ENCODE results near the gene GLI3.

The GLI3 gene

DNA sequence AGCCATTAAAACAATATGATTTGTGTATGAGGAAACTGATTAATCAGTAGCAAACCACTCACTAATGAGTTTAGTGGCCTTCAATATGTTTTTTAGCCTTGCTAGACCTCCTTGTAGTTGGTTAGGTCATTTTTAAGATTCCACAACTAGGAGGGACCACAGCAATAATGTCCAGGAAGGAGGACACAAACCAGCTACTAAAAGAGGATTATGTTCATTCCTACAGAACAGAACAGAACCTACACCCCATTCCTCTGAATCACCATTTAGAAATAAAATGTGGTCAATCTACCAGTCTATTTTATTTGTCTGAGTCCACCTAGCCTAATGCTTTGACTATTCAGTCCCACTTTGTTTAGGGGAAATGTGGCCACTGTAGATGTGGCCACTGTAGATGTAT lies 226.3 kb downstream of the GLI3 start:
- no peaks in the 10 kb centered on the region for H3K36me3 ChIP-seq (ENCODE audit: control insufficient read depth, insufficient read depth, low read length)
- no peak overlapping the region for H3K4me3 ChIP-seq (ENCODE audit: insufficient read depth, low read depth, low read length, poor library complexity, severe bottlenecking)
- DNase-seq = no peak
- no peaks in the 10 kb centered on the region for H3K27me3 ChIP-seq (replicated peaks; ENCODE audit: control insufficient read depth, insufficient read depth, low read length, poor library complexity, severe bottlenecking)
- no peak overlapping the region for H3K27ac ChIP-seq (ENCODE audit: insufficient read depth, low read length, poor library complexity, severe bottlenecking)
- H3K9me3 ChIP-seq (ENCODE audit: control insufficient read depth, low read length) = no peaks in the 10 kb centered on the region
- no peaks in the 10 kb centered on the region for H3K4me1 ChIP-seq (ENCODE audit: control insufficient read depth, insufficient read depth, low read length, poor library complexity, severe bottlenecking)

DNA sequence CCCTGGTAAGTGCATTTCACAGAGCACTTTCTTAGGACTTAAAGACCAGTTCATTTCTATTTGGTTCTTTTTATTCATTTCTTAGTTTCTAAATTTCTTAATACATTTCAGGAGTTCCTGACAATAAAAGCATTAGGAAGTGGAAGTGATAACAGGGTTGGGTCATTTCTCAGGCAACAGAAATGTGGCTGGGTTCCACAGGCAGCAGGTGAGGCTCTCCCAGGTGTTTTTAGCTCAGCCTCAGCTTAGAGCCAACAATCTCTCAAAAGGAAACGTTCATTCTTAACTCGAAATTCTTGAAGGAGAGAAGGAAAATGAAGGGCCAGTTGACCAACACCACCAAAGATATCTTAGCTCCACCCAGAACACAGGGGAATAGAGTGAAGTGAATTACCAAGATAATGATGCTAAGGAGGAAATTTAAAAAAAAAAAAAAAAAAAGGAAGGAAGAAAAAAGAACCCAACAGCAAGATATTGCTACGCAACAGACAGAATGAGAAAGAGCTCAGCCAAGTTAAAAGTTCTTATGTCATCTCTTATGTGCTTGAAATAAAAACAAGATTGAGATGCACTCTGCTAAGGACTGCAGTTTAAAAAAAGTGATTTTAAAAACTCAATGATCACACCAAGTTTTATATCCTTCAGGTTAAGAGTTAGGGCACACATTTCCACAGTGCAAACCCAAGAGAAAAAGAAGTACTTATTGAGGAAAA lies 230.1 kb downstream of the GLI3 start:
- H3K4me1 ChIP-seq (ENCODE audit: control insufficient read depth, insufficient read depth, low read length, poor library complexity, severe bottlenecking) = no peaks in the 10 kb centered on the region
- DNase-seq = no peak
- no peak overlapping the region for H3K4me3 ChIP-seq (ENCODE audit: insufficient read depth, low read depth, low read length, poor library complexity, severe bottlenecking)
- H3K9me3 ChIP-seq (ENCODE audit: control insufficient read depth, low read length) = no peaks in the 10 kb centered on the region
- no peak overlapping the region for H3K27ac ChIP-seq (ENCODE audit: insufficient read depth, low read length, poor library complexity, severe bottlenecking)
- H3K27me3 ChIP-seq (replicated peaks; ENCODE audit: control insufficient read depth, insufficient read depth, low read length, poor library complexity, severe bottlenecking) = no peaks in the 10 kb centered on the region
- no peaks in the 10 kb centered on the region for H3K36me3 ChIP-seq (ENCODE audit: control insufficient read depth, insufficient read depth, low read length)

DNA sequence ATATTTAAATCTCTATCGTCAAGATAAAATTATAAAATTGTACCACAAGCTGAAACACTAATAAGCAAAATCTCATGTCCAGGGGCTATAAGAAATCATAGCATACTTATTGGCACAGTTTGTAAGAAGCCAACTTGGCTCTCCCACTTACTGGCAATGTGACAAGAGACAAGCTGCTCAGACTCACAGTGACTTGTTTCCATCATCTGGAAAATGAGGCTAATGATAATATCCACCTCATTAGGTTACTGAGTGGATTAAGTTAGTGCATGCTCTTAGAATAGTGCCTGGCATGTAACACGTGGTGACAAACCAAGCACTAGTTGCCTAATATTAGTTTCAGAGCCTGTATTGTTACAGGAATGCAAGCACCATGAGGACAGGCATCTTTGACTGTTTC lies 234.4 kb downstream of the GLI3 start:
- no peak overlapping the region for H3K4me3 ChIP-seq (ENCODE audit: insufficient read depth, low read depth, low read length, poor library complexity, severe bottlenecking)
- H3K27me3 ChIP-seq (replicated peaks; ENCODE audit: control insufficient read depth, insufficient read depth, low read length, poor library complexity, severe bottlenecking) = no peaks in the 10 kb centered on the region
- DNase-seq = no peak
- no peaks in the 10 kb centered on the region for H3K9me3 ChIP-seq (ENCODE audit: control insufficient read depth, low read length)
- H3K36me3 ChIP-seq (ENCODE audit: control insufficient read depth, insufficient read depth, low read length) = no peaks in the 10 kb centered on the region
- no peak overlapping the region for H3K27ac ChIP-seq (ENCODE audit: insufficient read depth, low read length, poor library complexity, severe bottlenecking)
- H3K4me1 ChIP-seq (ENCODE audit: control insufficient read depth, insufficient read depth, low read length, poor library complexity, severe bottlenecking) = no peaks in the 10 kb centered on the region

DNA sequence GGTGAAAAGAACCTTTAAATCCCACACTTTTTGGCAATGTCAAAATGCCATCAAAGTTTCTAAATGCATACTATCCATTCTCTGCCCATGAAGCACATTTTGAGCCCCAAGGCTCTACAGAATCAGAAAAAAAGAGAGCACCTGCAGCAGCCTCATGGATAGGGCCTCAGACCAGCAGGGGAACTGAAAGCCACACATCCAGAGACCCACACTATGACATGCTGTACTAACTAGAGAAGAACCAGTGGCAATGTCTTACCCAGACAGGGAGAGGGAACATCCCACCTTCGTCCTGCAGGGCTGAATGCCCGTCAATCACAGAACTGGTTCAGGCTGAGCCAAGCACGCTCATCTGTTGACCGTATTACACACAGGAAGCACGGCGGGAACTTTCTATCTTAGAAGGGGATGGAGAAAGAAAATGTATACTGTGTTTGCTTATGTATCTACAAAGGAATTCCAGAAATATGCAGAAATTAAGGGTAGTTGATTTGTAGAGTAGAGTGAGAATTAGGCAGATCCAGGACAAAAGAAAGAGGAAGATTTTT lies 237.2 kb downstream of the GLI3 start:
- H3K4me3 ChIP-seq (ENCODE audit: insufficient read depth, low read depth, low read length, poor library complexity, severe bottlenecking) = no peak overlapping the region
- no peaks in the 10 kb centered on the region for H3K36me3 ChIP-seq (ENCODE audit: control insufficient read depth, insufficient read depth, low read length)
- H3K27me3 ChIP-seq (replicated peaks; ENCODE audit: control insufficient read depth, insufficient read depth, low read length, poor library complexity, severe bottlenecking) = no peaks in the 10 kb centered on the region
- H3K9me3 ChIP-seq (ENCODE audit: control insufficient read depth, low read length) = no peaks in the 10 kb centered on the region
- no peak for DNase-seq
- H3K27ac ChIP-seq (ENCODE audit: insufficient read depth, low read length, poor library complexity, severe bottlenecking) = no peak overlapping the region
- no peaks in the 10 kb centered on the region for H3K4me1 ChIP-seq (ENCODE audit: control insufficient read depth, insufficient read depth, low read length, poor library complexity, severe bottlenecking)

DNA sequence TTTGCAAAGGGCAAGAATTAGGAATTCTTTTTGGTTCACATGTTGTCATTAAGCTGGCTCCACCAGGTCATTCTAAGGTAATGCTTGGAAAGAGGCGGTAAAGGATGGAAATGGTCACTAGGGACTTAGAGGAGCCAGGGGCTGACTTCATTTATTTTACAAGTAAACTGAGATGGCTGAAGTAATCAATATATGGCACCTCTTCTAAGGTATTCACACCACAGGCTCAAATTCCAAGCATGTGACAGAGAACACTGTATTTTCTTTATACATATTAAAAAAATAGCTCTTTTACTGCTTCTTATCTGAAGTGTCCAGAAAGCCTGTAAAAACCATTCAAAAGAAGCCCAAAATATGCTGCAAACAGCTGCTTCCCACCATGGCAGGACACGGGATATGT lies 239.0 kb downstream of the GLI3 start:
- Histone ChIP-seq H3K27me3 (replicated peaks; ENCODE audit: control insufficient read depth, insufficient read depth, low read length, poor library complexity, severe bottlenecking) (no peaks in the 10 kb centered on the region), H3K4me3 (ENCODE audit: insufficient read depth, low read depth, low read length, poor library complexity, severe bottlenecking) (no peak overlapping the region), H3K36me3 (ENCODE audit: control insufficient read depth, insufficient read depth, low read length) (no peaks in the 10 kb centered on the region), H3K27ac (ENCODE audit: insufficient read depth, low read length, poor library complexity, severe bottlenecking) (no peak overlapping the region), H3K9me3 (ENCODE audit: control insufficient read depth, low read length) (no peaks in the 10 kb centered on the region), H3K4me1 (ENCODE audit: control insufficient read depth, insufficient read depth, low read length, poor library complexity, severe bottlenecking) (no peaks in the 10 kb centered on the region)
- DNase-seq = no peak

DNA sequence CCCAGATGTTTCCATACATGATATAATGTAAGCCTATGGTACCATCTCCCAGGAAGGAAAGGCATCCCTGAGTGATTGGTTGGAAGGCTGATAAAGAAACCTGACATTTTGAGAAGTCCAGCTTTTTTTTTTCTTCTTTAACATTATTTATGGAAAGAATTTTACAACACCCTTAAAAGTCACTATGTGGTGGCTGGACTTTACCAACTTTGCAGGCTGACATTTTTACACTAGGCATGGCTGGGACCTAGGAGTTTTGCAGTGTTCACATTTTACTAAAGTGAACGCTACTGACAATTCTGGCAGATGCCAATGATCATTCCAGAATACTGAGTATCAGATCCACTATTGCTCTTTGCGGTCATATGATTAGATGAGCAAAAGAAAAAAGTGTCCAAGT lies 239.9 kb downstream of the GLI3 start:
- Histone ChIP-seq H3K27me3 (replicated peaks; ENCODE audit: control insufficient read depth, insufficient read depth, low read length, poor library complexity, severe bottlenecking) (no peaks in the 10 kb centered on the region), H3K36me3 (ENCODE audit: control insufficient read depth, insufficient read depth, low read length) (no peaks in the 10 kb centered on the region), H3K27ac (ENCODE audit: insufficient read depth, low read length, poor library complexity, severe bottlenecking) (no peak overlapping the region), H3K4me3 (ENCODE audit: insufficient read depth, low read depth, low read length, poor library complexity, severe bottlenecking) (no peak overlapping the region), H3K4me1 (ENCODE audit: control insufficient read depth, insufficient read depth, low read length, poor library complexity, severe bottlenecking) (no peaks in the 10 kb centered on the region), H3K9me3 (ENCODE audit: control insufficient read depth, low read length) (no peaks in the 10 kb centered on the region)
- DNase-seq = no peak

DNA sequence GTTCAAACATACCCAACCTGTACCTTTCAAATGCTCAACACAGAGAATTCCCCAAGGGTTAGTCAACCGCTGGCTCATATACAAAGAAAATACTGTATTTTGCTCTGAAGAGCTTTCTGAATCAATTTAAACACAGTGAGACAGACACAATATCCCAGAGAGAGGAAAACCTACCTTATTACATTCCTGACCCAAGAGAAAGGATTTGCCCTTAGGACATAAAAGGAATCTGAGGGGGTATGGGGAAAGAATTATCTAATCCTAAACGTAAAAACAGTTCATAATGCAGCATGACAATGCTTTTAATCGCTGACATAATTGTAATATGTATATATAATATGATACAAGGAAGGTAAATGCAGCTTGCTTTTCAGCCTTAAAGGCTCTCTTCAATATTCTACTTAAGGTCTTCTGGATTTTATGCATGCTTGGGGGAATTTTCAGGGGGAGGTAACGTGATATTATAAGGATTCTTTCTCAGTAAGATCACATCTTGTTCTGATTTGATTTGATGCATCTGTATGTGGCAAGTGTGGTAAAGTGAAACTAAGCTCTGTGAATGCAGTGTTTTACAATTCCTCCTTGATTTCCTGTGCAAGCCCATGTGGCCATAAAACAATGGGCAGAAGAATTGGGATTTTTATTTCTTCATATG lies 240.5 kb downstream of the GLI3 start:
- Histone ChIP-seq H3K4me1 (ENCODE audit: control insufficient read depth, insufficient read depth, low read length, poor library complexity, severe bottlenecking) (no peaks in the 10 kb centered on the region), H3K27ac (ENCODE audit: insufficient read depth, low read length, poor library complexity, severe bottlenecking) (no peak overlapping the region), H3K4me3 (ENCODE audit: insufficient read depth, low read depth, low read length, poor library complexity, severe bottlenecking) (no peak overlapping the region), H3K27me3 (replicated peaks; ENCODE audit: control insufficient read depth, insufficient read depth, low read length, poor library complexity, severe bottlenecking) (no peaks in the 10 kb centered on the region), H3K9me3 (ENCODE audit: control insufficient read depth, low read length) (no peaks in the 10 kb centered on the region), H3K36me3 (ENCODE audit: control insufficient read depth, insufficient read depth, low read length) (no peaks in the 10 kb centered on the region)
- no peak for DNase-seq

DNA sequence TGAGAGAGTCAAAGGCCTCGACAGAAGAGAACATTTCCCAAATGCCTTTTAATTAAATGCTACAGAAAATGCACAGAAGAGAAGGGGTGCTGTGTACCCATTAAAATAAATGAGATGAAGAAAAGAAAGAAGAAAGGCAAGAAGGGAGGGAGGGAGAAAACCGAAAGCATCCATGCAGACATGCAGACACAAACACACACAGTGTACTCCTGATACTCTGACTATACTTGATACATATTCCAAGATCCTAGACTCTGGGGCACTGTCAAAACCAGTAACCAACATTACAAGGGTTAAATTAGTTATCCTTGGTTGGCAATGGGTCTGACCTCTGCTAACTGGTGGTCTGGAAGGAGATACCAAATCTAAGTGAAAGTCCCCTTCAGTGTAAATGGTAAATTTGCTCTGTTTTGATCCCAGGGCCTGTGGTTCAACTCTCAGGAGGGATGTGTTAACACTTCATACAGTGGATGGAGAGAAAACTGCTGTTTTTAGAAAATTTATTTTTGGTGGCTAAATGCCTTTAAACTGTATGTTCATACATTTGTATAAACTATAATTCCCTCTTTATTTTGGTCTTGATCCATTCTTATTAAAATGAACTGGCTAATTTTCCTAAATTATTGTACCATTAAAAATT lies 241.3 kb downstream of the GLI3 start:
- Histone ChIP-seq H3K36me3 (ENCODE audit: control insufficient read depth, insufficient read depth, low read length) (no peaks in the 10 kb centered on the region), H3K9me3 (ENCODE audit: control insufficient read depth, low read length) (no peaks in the 10 kb centered on the region), H3K4me1 (ENCODE audit: control insufficient read depth, insufficient read depth, low read length, poor library complexity, severe bottlenecking) (no peaks in the 10 kb centered on the region), H3K27me3 (replicated peaks; ENCODE audit: control insufficient read depth, insufficient read depth, low read length, poor library complexity, severe bottlenecking) (no peaks in the 10 kb centered on the region), H3K4me3 (ENCODE audit: insufficient read depth, low read depth, low read length, poor library complexity, severe bottlenecking) (no peak overlapping the region), H3K27ac (ENCODE audit: insufficient read depth, low read length, poor library complexity, severe bottlenecking) (no peak overlapping the region)
- DNase-seq = no peak

DNA sequence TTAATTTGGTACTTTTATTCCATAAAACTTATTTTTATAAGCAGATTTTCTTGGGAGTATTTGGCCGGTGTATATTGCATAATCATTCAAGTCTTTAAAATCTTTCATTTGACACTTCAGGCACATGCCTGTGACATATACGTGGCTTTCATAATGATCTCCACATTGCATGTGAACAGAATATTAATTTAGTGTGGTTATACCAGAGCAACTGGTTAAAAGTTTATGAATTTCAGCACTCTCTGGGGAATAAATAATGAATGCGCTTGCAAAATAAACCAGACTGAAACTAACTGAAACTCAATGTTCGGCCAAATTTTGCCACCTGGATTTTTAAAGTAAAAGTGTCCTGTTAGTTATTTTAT lies 242.3 kb downstream of the GLI3 start:
- H3K9me3 ChIP-seq (ENCODE audit: control insufficient read depth, low read length) = no peaks in the 10 kb centered on the region
- no peak overlapping the region for H3K27ac ChIP-seq (ENCODE audit: insufficient read depth, low read length, poor library complexity, severe bottlenecking)
- no peaks in the 10 kb centered on the region for H3K36me3 ChIP-seq (ENCODE audit: control insufficient read depth, insufficient read depth, low read length)
- no peaks in the 10 kb centered on the region for H3K4me1 ChIP-seq (ENCODE audit: control insufficient read depth, insufficient read depth, low read length, poor library complexity, severe bottlenecking)
- no peak for DNase-seq
- no peaks in the 10 kb centered on the region for H3K27me3 ChIP-seq (replicated peaks; ENCODE audit: control insufficient read depth, insufficient read depth, low read length, poor library complexity, severe bottlenecking)
- no peak overlapping the region for H3K4me3 ChIP-seq (ENCODE audit: insufficient read depth, low read depth, low read length, poor library complexity, severe bottlenecking)
